Measurements from ENCODE around the gene TELO2.

The TELO2 gene

GRCh38 chr16:1495211-1495888, 2.2 kb downstream of the TELO2 start:
- H3K9ac ChIP-seq (ENCODE audit: low read depth, low read length), result no peak overlapping the region
- no peaks in the 10 kb centered on the region for H3K4me1 ChIP-seq (ENCODE audit: insufficient read depth, low read length)
- no peaks in the 10 kb centered on the region; the same call in 1 of the 2 replicates for H3K36me3 ChIP-seq (ENCODE audit: insufficient read depth, low read length)
- no peaks in the 10 kb centered on the region for H3K9me3 ChIP-seq (ENCODE audit: control insufficient read depth, insufficient read depth, low read length)

- Histone ChIP-seq H3K9ac (ENCODE audit: low read depth, low read length) (no peak overlapping the region), H3K4me1 (ENCODE audit: insufficient read depth, low read length) (no peaks in the 10 kb centered on the region), H3K9me3 (ENCODE audit: control insufficient read depth, insufficient read depth, low read length) (no peaks in the 10 kb centered on the region), H3K36me3 (ENCODE audit: insufficient read depth, low read length) (no peaks in the 10 kb centered on the region; the same call in 1 of the 2 replicates)
These were observed 2.7 kb downstream of the TELO2 start for GRCh38 chr16:1495889-1496262.

- H3K36me3 ChIP-seq (ENCODE audit: insufficient read depth, low read length), result no peaks in the 10 kb centered on the region; the same call in 1 of the 2 replicates
- H3K4me1 ChIP-seq (ENCODE audit: insufficient read depth, low read length), result no peaks in the 10 kb centered on the region
- no peak overlapping the region for H3K9ac ChIP-seq (ENCODE audit: low read depth, low read length)
- no peaks in the 10 kb centered on the region for H3K9me3 ChIP-seq (ENCODE audit: control insufficient read depth, insufficient read depth, low read length)
These were observed 3.3 kb downstream of the TELO2 start for GRCh38 chr16:1496464-1496863.

- H3K4me1 ChIP-seq (ENCODE audit: insufficient read depth, low read length), result no peaks in the 10 kb centered on the region
- no peaks in the 10 kb centered on the region for H3K9me3 ChIP-seq (ENCODE audit: control insufficient read depth, insufficient read depth, low read length)
- H3K9ac ChIP-seq (ENCODE audit: low read depth, low read length), result no peak overlapping the region
- no peaks in the 10 kb centered on the region; the same call in 1 of the 2 replicates for H3K36me3 ChIP-seq (ENCODE audit: insufficient read depth, low read length)
These were observed 3.9 kb downstream of the TELO2 start for GRCh38 chr16:1497014-1497598.

- Histone ChIP-seq H3K4me1 (ENCODE audit: insufficient read depth, low read length) (no peaks in the 10 kb centered on the region), H3K36me3 (ENCODE audit: insufficient read depth, low read length) (peaks cover 3% of the 10 kb centered on the region; the same call in 1 of the 2 replicates), H3K9ac (ENCODE audit: low read depth, low read length) (no peak overlapping the region)
These were observed 5.9 kb downstream of the TELO2 start for GRCh38 chr16:1498899-1499676.

GRCh38 chr16:1499756-1500464, 6.8 kb downstream of the TELO2 start:
- H3K4me1 ChIP-seq (ENCODE audit: insufficient read depth, low read length), result no peaks in the 10 kb centered on the region
- no peak overlapping the region for H3K9ac ChIP-seq (ENCODE audit: low read depth, low read length)
- no peaks in the 10 kb centered on the region for H3K9me3 ChIP-seq (ENCODE audit: control insufficient read depth, insufficient read depth, low read length)
- peaks cover 3% of the 10 kb centered on the region; the same call in 1 of the 2 replicates for H3K36me3 ChIP-seq (ENCODE audit: insufficient read depth, low read length)

More at GRCh38 chr16:1498899-1499676, 5.9 kb downstream of the TELO2 start:
- no peaks in the 10 kb centered on the region for H3K9me3 ChIP-seq (ENCODE audit: control insufficient read depth, insufficient read depth, low read length)

GRCh38 chr16:1500465-1501150, 7.4 kb downstream of the TELO2 start:
- Histone ChIP-seq H3K9me3 (ENCODE audit: control insufficient read depth, insufficient read depth, low read length) (no peaks in the 10 kb centered on the region), H3K4me1 (ENCODE audit: insufficient read depth, low read length) (no peaks in the 10 kb centered on the region), H3K9ac (ENCODE audit: low read depth, low read length) (no peak overlapping the region), H3K36me3 (ENCODE audit: insufficient read depth, low read length) (peaks cover 3% of the 10 kb centered on the region; the same call in 1 of the 2 replicates)

- Histone ChIP-seq H3K36me3 (ENCODE audit: insufficient read depth, low read length) (peaks cover 3% of the 10 kb centered on the region; the same call in 1 of the 2 replicates), H3K9me3 (ENCODE audit: control insufficient read depth, insufficient read depth, low read length) (no peaks in the 10 kb centered on the region), H3K4me1 (ENCODE audit: insufficient read depth, low read length) (no peaks in the 10 kb centered on the region), H3K9ac (ENCODE audit: low read depth, low read length) (no peak overlapping the region)
These were observed 8.5 kb downstream of the TELO2 start for GRCh38 chr16:1501630-1502029.

- Histone ChIP-seq H3K4me1 (ENCODE audit: insufficient read depth, low read length) (no peaks in the 10 kb centered on the region), H3K36me3 (ENCODE audit: insufficient read depth, low read length) (peaks cover 3% of the 10 kb centered on the region; the same call in 1 of the 2 replicates), H3K9ac (ENCODE audit: low read depth, low read length) (no peak overlapping the region), H3K9me3 (ENCODE audit: control insufficient read depth, insufficient read depth, low read length) (no peaks in the 10 kb centered on the region)
These were observed 9.2 kb downstream of the TELO2 start for GRCh38 chr16:1502092-1503004.

- no peaks in the 10 kb centered on the region for H3K4me1 ChIP-seq (ENCODE audit: insufficient read depth, low read length)
- no peak overlapping the region for H3K9ac ChIP-seq (ENCODE audit: low read depth, low read length)
- no peaks in the 10 kb centered on the region for H3K9me3 ChIP-seq (ENCODE audit: control insufficient read depth, insufficient read depth, low read length)
- peaks cover 3% of the 10 kb centered on the region; the same call in 1 of the 2 replicates for H3K36me3 ChIP-seq (ENCODE audit: insufficient read depth, low read length)
These were observed 10.2 kb downstream of the TELO2 start for GRCh38 chr16:1503110-1503955.

GRCh38 chr16:1505073-1505844, 12.1 kb downstream of the TELO2 start:
- Histone ChIP-seq H3K9me3 (ENCODE audit: control insufficient read depth, insufficient read depth, low read length) (no peaks in the 10 kb centered on the region), H3K4me1 (ENCODE audit: insufficient read depth, low read length) (no peaks in the 10 kb centered on the region), H3K36me3 (ENCODE audit: insufficient read depth, low read length) (peaks cover 3% of the 10 kb centered on the region; the same call in 1 of the 2 replicates), H3K9ac (ENCODE audit: low read depth, low read length) (no peak overlapping the region)

- Histone ChIP-seq H3K36me3 (ENCODE audit: insufficient read depth, low read length) (peaks cover 3% of the 10 kb centered on the region; the same call in 1 of the 2 replicates), H3K4me1 (ENCODE audit: insufficient read depth, low read length) (no peaks in the 10 kb centered on the region), H3K9me3 (ENCODE audit: control insufficient read depth, insufficient read depth, low read length) (no peaks in the 10 kb centered on the region), H3K9ac (ENCODE audit: low read depth, low read length) (no peak overlapping the region)
These were observed 12.8 kb downstream of the TELO2 start for GRCh38 chr16:1505912-1506311.
